ENCODE measurements around the gene USP31.

GRCh38 chr16:23181506-23181905 lies 32.3 kb upstream of the USP31 start:
- TF ChIP-seq CTCF (IDR thresholded peaks at IDR 0.05) = no peak
- no peak for TF ChIP-seq POLR2A (IDR thresholded peaks at IDR 0.05)
- no peak for TF ChIP-seq EP300 (IDR thresholded peaks at IDR 0.05)
